ENCODE results near the gene C1QTNF4. TPM values are rescaled to one million over a fixed set of nuclear protein-coding genes. Genes with fewer than 3 reads are reported as not detected.
A peak's percentile ranks its signal among the peaks of the same experiment; 100 is the strongest.

C1QTNF4 gene
- total and polyA plus RNA-seq, 2 of the 13 experiments (the other 11 are each of a cell fraction or from before 2014, with no cell fraction given): not detected

DNA sequence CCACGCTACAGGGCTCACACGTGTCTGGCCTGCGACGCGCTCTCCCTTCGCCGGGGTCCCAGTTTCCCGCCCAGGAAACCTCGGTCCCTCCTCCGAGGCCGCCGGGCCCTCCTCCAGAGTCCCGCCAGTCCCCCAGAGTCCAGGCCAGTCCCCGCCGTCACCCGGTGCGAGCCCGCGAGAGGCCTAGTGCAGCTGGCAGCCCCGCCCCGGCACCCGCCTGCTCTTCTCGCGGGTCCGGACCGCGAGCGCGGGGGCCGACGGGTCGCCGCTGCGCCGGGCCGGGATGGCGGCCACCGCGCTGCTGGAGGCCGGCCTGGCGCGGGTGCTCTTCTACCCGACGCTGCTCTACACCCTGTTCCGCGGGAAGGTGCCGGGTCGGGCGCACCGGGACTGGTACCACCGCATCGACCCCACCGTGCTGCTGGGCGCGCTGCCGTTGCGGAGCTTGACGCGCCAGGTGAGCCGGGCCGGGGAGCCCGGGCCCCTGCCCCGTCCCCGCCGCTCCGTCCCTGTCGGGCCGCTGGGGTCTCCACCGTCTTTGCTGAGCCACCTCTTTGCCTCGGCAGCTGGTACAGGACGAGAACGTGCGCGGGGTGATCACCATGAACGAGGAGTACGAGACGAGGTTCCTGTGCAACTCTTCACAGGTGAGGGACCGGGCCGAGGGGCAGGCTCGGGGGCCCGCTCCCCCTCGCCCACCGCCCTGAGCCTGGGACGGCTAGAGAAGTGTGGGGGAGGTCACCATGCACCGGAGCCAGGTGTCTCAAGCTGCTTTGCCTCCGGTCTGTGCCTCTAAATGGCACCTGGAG is 28.7 kb downstream of the C1QTNF4 start, which contains the start of gene PTPMT1 (continued):
- TF ChIP-seq MED8 (CRISPR knock-in tag; IDR thresholded peaks at IDR 0.05; ENCODE audit: insufficient replicate concordance) (no peak), WIZ (CRISPR knock-in tag; IDR thresholded peaks at IDR 0.05) (no peak), SOX5 (CRISPR knock-in tag; IDR thresholded peaks at IDR 0.05; ENCODE audit: borderline replicate concordance) (no peak), ZBED4 (CRISPR knock-in tag; IDR thresholded peaks at IDR 0.05; ENCODE audit: borderline replicate concordance) (no peak), EP300 (IDR thresholded peaks at IDR 0.05; ENCODE audit: low read depth in 2 of 2, low read length in 2 of 2) (no peak), EP300 (CRISPR knock-in tag; IDR thresholded peaks at IDR 0.05; ENCODE audit: borderline replicate concordance) (no peak), MXD3 (CRISPR knock-in tag; IDR thresholded peaks at IDR 0.05) (peak; percentile 82; the same call in 1 of the 2 replicates), SETDB1 (CRISPR knock-in tag; IDR thresholded peaks at IDR 0.05; ENCODE audit: borderline replicate concordance) (no peak), HOXA5 (CRISPR knock-in tag; IDR thresholded peaks at IDR 0.05) (0 out of 2 replicates have a peak, but pooled peaks have one; percentile 47), MYC (CRISPR knock-in tag; IDR thresholded peaks at IDR 0.05; ENCODE audit: borderline replicate concordance) (peak; percentile 73), GZF1 (CRISPR knock-in tag; IDR thresholded peaks at IDR 0.05) (peak; percentile 54; the same call in 1 of the 2 replicates), AKAP8 (CRISPR knock-in tag; IDR thresholded peaks at IDR 0.05) (no peak), ZFP36 (IDR thresholded peaks at IDR 0.05; ENCODE audit: borderline replicate concordance, low read depth, low read length, partially characterized antibody) (no peak), U2AF1 (optimal IDR thresholded peaks at IDR 0.05; ENCODE audit: low read depth, low read length) (no peak), ZBTB7A (CRISPR knock-in tag; IDR thresholded peaks at IDR 0.05) (no peak), HNRNPL (IDR thresholded peaks at IDR 0.05; ENCODE audit: low read depth, low read length) (0 out of 2 replicates have a peak, but pooled peaks have one; percentile 25)
- TF ChIP-seq, protein P1, sequence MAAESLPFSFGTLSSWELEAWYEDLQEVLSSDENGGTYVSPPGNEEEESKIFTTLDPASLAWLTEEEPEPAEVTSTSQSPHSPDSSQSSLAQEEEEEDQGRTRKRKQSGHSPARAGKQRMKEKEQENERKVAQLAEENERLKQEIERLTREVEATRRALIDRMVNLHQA (CRISPR knock-in tag; IDR thresholded peaks at IDR 0.05): no peak
- TF ChIP-seq, protein P2, sequence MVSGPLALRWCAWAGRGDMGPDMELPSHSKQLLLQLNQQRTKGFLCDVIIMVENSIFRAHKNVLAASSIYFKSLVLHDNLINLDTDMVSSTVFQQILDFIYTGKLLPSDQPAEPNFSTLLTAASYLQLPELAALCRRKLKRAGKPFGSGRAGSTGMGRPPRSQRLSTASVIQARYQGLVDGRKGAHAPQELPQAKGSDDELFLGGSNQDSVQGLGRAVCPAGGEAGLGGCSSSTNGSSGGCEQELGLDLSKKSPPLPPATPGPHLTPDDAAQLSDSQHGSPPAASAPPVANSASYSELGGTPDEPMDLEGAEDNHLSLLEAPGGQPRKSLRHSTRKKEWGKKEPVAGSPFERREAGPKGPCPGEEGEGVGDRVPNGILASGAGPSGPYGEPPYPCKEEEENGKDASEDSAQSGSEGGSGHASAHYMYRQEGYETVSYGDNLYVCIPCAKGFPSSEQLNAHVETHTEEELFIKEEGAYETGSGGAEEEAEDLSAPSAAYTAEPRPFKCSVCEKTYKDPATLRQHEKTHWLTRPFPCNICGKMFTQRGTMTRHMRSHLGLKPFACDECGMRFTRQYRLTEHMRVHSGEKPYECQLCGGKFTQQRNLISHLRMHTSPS (CRISPR knock-in tag; IDR thresholded peaks at IDR 0.05; ENCODE audit: low read depth): no peak
- TF ChIP-seq, protein P3, sequence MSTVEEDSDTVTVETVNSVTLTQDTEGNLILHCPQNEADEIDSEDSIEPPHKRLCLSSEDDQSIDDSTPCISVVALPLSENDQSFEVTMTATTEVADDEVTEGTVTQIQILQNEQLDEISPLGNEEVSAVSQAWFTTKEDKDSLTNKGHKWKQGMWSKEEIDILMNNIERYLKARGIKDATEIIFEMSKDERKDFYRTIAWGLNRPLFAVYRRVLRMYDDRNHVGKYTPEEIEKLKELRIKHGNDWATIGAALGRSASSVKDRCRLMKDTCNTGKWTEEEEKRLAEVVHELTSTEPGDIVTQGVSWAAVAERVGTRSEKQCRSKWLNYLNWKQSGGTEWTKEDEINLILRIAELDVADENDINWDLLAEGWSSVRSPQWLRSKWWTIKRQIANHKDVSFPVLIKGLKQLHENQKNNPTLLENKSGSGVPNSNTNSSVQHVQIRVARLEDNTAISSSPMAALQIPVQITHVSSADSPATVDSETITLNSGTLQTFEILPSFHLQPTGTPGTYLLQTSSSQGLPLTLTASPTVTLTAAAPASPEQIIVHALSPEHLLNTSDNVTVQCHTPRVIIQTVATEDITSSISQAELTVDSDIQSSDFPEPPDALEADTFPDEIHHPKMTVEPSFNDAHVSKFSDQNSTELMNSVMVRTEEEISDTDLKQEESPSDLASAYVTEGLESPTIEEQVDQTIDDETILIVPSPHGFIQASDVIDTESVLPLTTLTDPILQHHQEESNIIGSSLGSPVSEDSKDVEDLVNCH (CRISPR knock-in tag; IDR thresholded peaks at IDR 0.05): no peak
